Mammary epithelial cell (primary cell): Measurements from ENCODE around the gene NDST1.

Experiments
- CTCF ChIP-seq, 2 donors: IDR thresholded peaks in 1 of 2; conservative IDR thresholded peaks in 1 of 2; 2 replicates each; pipeline ENCODE4 v1.5.1; 2011 to 2012; ENCODE audit warnings: inconsistent platforms in 2 of 2, low read length in 2 of 2, mild to moderate bottlenecking in 2 of 2, control low read depth in 1 of 2, low read depth in 1 of 2; ENCODE audit not compliant: insufficient read depth in 1 of 2; ENCODE audit errors: extremely low read depth in 1 of 2
- EZH2 ChIP-seq: IDR thresholded peaks from 2 replicates; pipeline ENCODE4 v1.6.1; 2012; ENCODE audit warnings: low read length, inconsistent platforms, borderline replicate concordance

- TF ChIP-seq CTCF (conservative IDR thresholded peaks at IDR 0.05 in 1 of 2, IDR thresholded peaks at IDR 0.05 in 1 of 2; ENCODE audit: extremely low read depth in 1 of 2, insufficient read depth in 1 of 2, low read depth in 1 of 2, low read length in 2 of 2) = no peak
- TF ChIP-seq EZH2 = no peak
Observed at GRCh38 chr5:150587856-150588595, 80.1 kb downstream of the NDST1 start.
